Ovary (tissue), 3 donors: ENCODE data around the gene MDN1.
"Not testable (repeated sequence)": the region's sequence is repeated elsewhere in the genome, so short reads cannot be mapped to it uniquely, and the experiment has no call there.

Experiments used
- POLR2A ChIP-seq: fragments of 450-650 bp; IDR thresholded peaks from one replicate; pipeline ENCODE4 v1.6.1; 2017; ENCODE audit warnings: antibody characterized with exemption, mild to moderate bottlenecking, moderate library complexity
- TF ChIP-seq, protein P1 (sequence below), 3 donors: fragments of 450-650 bp in 2 of 3; fragments of 200-600 bp in 1 of 3; IDR thresholded peaks; one replicate each; pipeline versions ENCODE4 v1.5.1 to v1.8.0; 2016 to 2022; ENCODE audit warnings: antibody characterized with exemption in 3 of 3, mild to moderate bottlenecking in 1 of 3
- donor health status: DM: no; HTN: no; CAD: no.

DNA sequence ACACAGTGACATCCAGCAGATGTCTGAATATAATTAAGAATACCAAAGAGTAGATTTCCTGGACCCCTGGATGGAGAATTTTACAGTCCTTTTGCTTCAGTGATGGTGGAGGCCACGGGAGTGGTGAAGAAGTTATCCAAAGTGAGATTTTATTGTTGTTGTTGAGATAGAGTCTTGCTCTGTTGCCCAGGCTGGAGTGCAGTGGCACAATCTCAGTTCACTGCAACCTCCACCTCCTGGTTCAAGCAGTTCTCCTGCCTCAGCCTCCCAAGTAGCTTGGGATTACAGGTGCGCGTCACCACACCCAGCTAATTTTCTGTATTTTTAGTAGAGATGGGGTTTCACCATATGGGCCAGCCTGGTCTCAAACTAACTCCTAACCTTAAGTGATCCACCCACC, 178.0 kb downstream of the MDN1 start:
- TF ChIP-seq, protein P1, sequence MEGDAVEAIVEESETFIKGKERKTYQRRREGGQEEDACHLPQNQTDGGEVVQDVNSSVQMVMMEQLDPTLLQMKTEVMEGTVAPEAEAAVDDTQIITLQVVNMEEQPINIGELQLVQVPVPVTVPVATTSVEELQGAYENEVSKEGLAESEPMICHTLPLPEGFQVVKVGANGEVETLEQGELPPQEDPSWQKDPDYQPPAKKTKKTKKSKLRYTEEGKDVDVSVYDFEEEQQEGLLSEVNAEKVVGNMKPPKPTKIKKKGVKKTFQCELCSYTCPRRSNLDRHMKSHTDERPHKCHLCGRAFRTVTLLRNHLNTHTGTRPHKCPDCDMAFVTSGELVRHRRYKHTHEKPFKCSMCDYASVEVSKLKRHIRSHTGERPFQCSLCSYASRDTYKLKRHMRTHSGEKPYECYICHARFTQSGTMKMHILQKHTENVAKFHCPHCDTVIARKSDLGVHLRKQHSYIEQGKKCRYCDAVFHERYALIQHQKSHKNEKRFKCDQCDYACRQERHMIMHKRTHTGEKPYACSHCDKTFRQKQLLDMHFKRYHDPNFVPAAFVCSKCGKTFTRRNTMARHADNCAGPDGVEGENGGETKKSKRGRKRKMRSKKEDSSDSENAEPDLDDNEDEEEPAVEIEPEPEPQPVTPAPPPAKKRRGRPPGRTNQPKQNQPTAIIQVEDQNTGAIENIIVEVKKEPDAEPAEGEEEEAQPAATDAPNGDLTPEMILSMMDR (IDR thresholded peaks at IDR 0.05): not testable (repeated sequence)
- not testable (repeated sequence) for TF ChIP-seq POLR2A
